GM12878 (cell line): Measurements from ENCODE around the gene RUVBL2. TPM values are rescaled to one million over a fixed set of nuclear protein-coding genes. Genes with fewer than 3 reads are reported as not detected.
A peak's percentile ranks its signal among the peaks of the same experiment; 100 is the strongest.

ENCODE experiments used
- CREB1 ChIP-seq: IDR thresholded peaks from 2 replicates; pipeline ENCODE4 v1.6.1; 2012; ENCODE audit warnings: low read depth, mild to moderate bottlenecking, inconsistent platforms
- FOS ChIP-seq: IDR thresholded peaks from 3 replicates; pipeline ENCODE4 v1.6.1; 2011; ENCODE audit warnings: borderline replicate concordance; ENCODE audit not compliant: insufficient read length; ENCODE audit errors: extremely low read depth
- HDAC2 ChIP-seq: fragments of 200-600 bp; sonication (generic); IDR thresholded peaks from 2 replicates; pipeline ENCODE4 v1.6.1; 2017
- LARP7 ChIP-seq: fragments of 450-650 bp; IDR thresholded peaks from 2 replicates; pipeline ENCODE4 v1.6.1; 2017; ENCODE audit warnings: mild to moderate bottlenecking
- MTA3 ChIP-seq: IDR thresholded peaks from 2 replicates; pipeline ENCODE4 v1.6.1; 2012; ENCODE audit warnings: low read length, inconsistent platforms, borderline replicate concordance
- NFIC ChIP-seq: IDR thresholded peaks from 2 replicates; pipeline ENCODE4 v1.6.1; 2012; ENCODE audit warnings: low read depth, mild to moderate bottlenecking, inconsistent platforms, low read length, moderate library complexity
- NR2C2 ChIP-seq: IDR thresholded peaks from 2 replicates; pipeline ENCODE4 v1.6.1; 2011; ENCODE audit warnings: borderline replicate concordance, low read depth; ENCODE audit not compliant: control insufficient read depth, insufficient read length
- NRF1 ChIP-seq: conservative IDR thresholded peaks from 2 replicates; pipeline ENCODE4 v1.6.1; 2011; ENCODE audit warnings: mild to moderate bottlenecking, low read depth, low read length, improper control_type of control experiment
- YY1 ChIP-seq: IDR thresholded peaks from 2 replicates; pipeline ENCODE4 v1.6.1; 2011; ENCODE audit warnings: low read depth, mild to moderate bottlenecking, low read length
- polyA plus RNA-seq, 11 experiments: library from polyadenylated mRNA; depleted of rRNA in 4 of 11; unstranded in 6 of 11; stranded (reverse) in 5 of 11; fragments of >200 nt; fragmentation: Nextera tagmentation in 4 of 11; fragmentation: Illumina TruSeq in 1 of 11; extraction: Ambion mirVana in 4 of 11; extraction: Trizol in 1 of 11; gene quantifications; 1 replicate in 1 of 11; 2 replicates in 10 of 11; pipeline versions ENCODE4 v1.2.1 to v1.2.3, GENCODE V29; 2011 to 2016; ENCODE audit warnings: inconsistent platforms in 2 of 11, missing spikeins in 2 of 11, low read depth in 1 of 11
- total RNA-seq, 4 experiments: library from RNA; depleted of rRNA in 3 of 4; stranded (reverse); fragments of >200 nt in 3 of 4; fragmentation: Illumina TruSeq in 1 of 4; extraction: Trizol in 1 of 4; gene quantifications; 2 replicates each; pipeline versions ENCODE4 v1.2.1 to v1.2.3, GENCODE V29; 2013 to 2021
- TF ChIP-seq, protein P1 (sequence below): fragments of 450-650 bp; IDR thresholded peaks from 2 replicates; pipeline ENCODE4 v1.6.1; 2016; ENCODE audit warnings: mild to moderate bottlenecking, moderate library complexity, borderline replicate concordance
- TF ChIP-seq, protein P2 (sequence below): IDR thresholded peaks from 2 replicates; pipeline ENCODE4 v1.6.1; 2012; ENCODE audit warnings: mild to moderate bottlenecking, low read depth, low read length
- TF ChIP-seq, protein P3 (sequence below): fragments of 450-650 bp; conservative IDR thresholded peaks from 2 replicates; pipeline ENCODE4 v1.6.1; 2017; ENCODE audit warnings: mild to moderate bottlenecking, moderate library complexity
- TF ChIP-seq, protein P4 (sequence below): IDR thresholded peaks from 2 replicates; pipeline ENCODE4 v1.6.1; 2012; ENCODE audit warnings: low read depth, low read length, improper control_type of control experiment
- TF ChIP-seq, protein P5 (sequence below): fragments of 450-650 bp; formaldehyde crosslinking; IDR thresholded peaks from 2 replicates; pipeline ENCODE4 v1.4.0; 2020; ENCODE audit warnings: mild to moderate bottlenecking, moderate library complexity

Gene RUVBL2
- total and polyA plus RNA-seq, 10 of the 15 experiments (the other 5 are each of a cell fraction or from before 2014, with no cell fraction given) = 33.8 to 224 (median 125) TPM

DNA sequence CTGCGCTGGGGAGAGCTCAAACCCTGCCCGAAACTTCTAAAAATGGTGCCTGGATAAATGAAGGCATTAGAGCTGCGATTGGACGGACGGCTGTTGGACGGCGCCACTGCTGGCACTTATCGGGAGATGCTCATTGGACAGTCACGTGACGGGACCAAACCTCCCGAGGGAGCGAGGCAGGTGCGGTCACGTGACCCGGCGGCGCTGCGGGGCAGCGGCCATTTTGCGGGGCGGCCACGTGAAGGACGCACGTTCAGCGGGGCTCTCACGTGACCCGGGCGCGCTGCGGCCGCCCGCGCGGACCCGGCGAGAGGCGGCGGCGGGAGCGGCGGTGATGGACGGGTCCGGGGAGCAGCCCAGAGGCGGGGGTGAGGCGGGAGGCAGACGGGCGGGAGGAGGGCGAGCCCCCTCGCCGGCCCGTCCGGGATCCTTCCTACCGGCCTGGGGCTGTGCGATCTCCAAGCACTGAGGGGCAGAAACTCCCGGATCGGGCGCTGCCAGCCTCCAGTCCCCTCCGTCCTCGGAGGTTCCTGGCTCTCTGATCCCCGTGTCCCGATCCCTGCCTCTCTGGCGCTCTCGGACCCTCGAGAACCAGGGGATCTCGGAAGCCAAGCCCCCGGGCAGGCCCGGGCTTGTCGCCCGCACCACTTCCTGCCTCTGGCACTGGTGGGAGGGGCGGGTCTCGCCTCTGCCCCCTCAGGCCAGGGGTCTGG, 38.9 kb upstream of the RUVBL2 start, which contains the start of gene BAX (continued):
- TF ChIP-seq, protein P1, sequence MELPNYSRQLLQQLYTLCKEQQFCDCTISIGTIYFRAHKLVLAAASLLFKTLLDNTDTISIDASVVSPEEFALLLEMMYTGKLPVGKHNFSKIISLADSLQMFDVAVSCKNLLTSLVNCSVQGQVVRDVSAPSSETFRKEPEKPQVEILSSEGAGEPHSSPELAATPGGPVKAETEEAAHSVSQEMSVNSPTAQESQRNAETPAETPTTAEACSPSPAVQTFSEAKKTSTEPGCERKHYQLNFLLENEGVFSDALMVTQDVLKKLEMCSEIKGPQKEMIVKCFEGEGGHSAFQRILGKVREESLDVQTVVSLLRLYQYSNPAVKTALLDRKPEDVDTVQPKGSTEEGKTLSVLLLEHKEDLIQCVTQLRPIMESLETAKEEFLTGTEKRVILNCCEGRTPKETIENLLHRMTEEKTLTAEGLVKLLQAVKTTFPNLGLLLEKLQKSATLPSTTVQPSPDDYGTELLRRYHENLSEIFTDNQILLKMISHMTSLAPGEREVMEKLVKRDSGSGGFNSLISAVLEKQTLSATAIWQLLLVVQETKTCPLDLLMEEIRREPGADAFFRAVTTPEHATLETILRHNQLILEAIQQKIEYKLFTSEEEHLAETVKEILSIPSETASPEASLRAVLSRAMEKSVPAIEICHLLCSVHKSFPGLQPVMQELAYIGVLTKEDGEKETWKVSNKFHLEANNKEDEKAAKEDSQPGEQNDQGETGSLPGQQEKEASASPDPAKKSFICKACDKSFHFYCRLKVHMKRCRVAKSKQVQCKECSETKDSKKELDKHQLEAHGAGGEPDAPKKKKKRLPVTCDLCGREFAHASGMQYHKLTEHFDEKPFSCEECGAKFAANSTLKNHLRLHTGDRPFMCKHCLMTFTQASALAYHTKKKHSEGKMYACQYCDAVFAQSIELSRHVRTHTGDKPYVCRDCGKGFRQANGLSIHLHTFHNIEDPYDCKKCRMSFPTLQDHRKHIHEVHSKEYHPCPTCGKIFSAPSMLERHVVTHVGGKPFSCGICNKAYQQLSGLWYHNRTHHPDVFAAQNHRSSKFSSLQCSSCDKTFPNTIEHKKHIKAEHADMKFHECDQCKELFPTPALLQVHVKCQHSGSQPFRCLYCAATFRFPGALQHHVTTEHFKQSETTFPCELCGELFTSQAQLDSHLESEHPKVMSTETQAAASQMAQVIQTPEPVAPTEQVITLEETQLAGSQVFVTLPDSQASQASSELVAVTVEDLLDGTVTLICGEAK = no peak
- TF ChIP-seq FOS (peak; percentile 87), NRF1 (no peak), MTA3 (no peak), YY1 (peak; percentile 100), LARP7 (peak; percentile 72), HDAC2 (no peak), CREB1 (0 out of 2 replicates have a peak, but pooled peaks have one; percentile 45), NR2C2 (no peak), NFIC (peak; percentile 39; the same call in 1 of the 2 replicates)
- TF ChIP-seq, protein P2, sequence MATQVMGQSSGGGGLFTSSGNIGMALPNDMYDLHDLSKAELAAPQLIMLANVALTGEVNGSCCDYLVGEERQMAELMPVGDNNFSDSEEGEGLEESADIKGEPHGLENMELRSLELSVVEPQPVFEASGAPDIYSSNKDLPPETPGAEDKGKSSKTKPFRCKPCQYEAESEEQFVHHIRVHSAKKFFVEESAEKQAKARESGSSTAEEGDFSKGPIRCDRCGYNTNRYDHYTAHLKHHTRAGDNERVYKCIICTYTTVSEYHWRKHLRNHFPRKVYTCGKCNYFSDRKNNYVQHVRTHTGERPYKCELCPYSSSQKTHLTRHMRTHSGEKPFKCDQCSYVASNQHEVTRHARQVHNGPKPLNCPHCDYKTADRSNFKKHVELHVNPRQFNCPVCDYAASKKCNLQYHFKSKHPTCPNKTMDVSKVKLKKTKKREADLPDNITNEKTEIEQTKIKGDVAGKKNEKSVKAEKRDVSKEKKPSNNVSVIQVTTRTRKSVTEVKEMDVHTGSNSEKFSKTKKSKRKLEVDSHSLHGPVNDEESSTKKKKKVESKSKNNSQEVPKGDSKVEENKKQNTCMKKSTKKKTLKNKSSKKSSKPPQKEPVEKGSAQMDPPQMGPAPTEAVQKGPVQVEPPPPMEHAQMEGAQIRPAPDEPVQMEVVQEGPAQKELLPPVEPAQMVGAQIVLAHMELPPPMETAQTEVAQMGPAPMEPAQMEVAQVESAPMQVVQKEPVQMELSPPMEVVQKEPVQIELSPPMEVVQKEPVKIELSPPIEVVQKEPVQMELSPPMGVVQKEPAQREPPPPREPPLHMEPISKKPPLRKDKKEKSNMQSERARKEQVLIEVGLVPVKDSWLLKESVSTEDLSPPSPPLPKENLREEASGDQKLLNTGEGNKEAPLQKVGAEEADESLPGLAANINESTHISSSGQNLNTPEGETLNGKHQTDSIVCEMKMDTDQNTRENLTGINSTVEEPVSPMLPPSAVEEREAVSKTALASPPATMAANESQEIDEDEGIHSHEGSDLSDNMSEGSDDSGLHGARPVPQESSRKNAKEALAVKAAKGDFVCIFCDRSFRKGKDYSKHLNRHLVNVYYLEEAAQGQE = no peak
- TF ChIP-seq, protein P3, sequence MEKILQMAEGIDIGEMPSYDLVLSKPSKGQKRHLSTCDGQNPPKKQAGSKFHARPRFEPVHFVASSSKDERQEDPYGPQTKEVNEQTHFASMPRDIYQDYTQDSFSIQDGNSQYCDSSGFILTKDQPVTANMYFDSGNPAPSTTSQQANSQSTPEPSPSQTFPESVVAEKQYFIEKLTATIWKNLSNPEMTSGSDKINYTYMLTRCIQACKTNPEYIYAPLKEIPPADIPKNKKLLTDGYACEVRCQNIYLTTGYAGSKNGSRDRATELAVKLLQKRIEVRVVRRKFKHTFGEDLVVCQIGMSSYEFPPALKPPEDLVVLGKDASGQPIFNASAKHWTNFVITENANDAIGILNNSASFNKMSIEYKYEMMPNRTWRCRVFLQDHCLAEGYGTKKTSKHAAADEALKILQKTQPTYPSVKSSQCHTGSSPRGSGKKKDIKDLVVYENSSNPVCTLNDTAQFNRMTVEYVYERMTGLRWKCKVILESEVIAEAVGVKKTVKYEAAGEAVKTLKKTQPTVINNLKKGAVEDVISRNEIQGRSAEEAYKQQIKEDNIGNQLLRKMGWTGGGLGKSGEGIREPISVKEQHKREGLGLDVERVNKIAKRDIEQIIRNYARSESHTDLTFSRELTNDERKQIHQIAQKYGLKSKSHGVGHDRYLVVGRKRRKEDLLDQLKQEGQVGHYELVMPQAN = peak; percentile 92
- TF ChIP-seq, protein P4, sequence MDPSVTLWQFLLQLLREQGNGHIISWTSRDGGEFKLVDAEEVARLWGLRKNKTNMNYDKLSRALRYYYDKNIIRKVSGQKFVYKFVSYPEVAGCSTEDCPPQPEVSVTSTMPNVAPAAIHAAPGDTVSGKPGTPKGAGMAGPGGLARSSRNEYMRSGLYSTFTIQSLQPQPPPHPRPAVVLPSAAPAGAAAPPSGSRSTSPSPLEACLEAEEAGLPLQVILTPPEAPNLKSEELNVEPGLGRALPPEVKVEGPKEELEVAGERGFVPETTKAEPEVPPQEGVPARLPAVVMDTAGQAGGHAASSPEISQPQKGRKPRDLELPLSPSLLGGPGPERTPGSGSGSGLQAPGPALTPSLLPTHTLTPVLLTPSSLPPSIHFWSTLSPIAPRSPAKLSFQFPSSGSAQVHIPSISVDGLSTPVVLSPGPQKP = no peak
- TF ChIP-seq, protein P5, sequence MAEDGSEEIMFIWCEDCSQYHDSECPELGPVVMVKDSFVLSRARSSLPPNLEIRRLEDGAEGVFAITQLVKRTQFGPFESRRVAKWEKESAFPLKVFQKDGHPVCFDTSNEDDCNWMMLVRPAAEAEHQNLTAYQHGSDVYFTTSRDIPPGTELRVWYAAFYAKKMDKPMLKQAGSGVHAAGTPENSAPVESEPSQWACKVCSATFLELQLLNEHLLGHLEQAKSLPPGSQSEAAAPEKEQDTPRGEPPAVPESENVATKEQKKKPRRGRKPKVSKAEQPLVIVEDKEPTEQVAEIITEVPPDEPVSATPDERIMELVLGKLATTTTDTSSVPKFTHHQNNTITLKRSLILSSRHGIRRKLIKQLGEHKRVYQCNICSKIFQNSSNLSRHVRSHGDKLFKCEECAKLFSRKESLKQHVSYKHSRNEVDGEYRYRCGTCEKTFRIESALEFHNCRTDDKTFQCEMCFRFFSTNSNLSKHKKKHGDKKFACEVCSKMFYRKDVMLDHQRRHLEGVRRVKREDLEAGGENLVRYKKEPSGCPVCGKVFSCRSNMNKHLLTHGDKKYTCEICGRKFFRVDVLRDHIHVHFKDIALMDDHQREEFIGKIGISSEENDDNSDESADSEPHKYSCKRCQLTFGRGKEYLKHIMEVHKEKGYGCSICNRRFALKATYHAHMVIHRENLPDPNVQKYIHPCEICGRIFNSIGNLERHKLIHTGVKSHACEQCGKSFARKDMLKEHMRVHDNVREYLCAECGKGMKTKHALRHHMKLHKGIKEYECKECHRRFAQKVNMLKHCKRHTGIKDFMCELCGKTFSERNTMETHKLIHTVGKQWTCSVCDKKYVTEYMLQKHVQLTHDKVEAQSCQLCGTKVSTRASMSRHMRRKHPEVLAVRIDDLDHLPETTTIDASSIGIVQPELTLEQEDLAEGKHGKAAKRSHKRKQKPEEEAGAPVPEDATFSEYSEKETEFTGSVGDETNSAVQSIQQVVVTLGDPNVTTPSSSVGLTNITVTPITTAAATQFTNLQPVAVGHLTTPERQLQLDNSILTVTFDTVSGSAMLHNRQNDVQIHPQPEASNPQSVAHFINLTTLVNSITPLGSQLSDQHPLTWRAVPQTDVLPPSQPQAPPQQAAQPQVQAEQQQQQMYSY (CRISPR knock-in tag) = peak; percentile 98
